GM11168 (cell line): ENCODE results near the gene DPEP1.
"Not testable (repeated sequence)": the region's sequence is repeated elsewhere in the genome, so short reads cannot be mapped to it uniquely, and the experiment has no call there.

ENCODE experiments used
- in situ Hi-C: fragments of 300-500 bp; cut with MboI; formaldehyde crosslinking; loops from one replicate; pipeline ENCODE4 v1.12.0; 2022; ENCODE audit warnings: low sequenced_read_pairs; ENCODE audit not compliant: unreplicated experiment

The DPEP1 gene

GRCh38 chr16:89613231-89613953 lies at the start of gene DPEP1:
Gene DPEP1 (plus strand): TSS chr16:89613642. CDS start chr16:89630411, 16,769 bp downstream.
- in situ Hi-C loops, result no loop called here

- in situ Hi-C loops, result loop anchor here (10.0 kb wide), 1 partner anchor 90 kb away; the partner anchor contains the start of genes CHMP1A and SPATA33
These were observed 48.8 kb upstream of the DPEP1 start for GRCh38 chr16:89564476-89565255.

GRCh38 chr16:89565256-89565505 lies 48.3 kb upstream of the DPEP1 start:
- in situ Hi-C loops, result loop anchor here (10.0 kb wide), 1 partner anchor 90 kb away; the partner anchor contains the start of genes CHMP1A and SPATA33

GRCh38 chr16:89565506-89566372 lies 47.7 kb upstream of the DPEP1 start:
- in situ Hi-C loops, result loop anchor here (10.0 kb wide), 1 partner anchor 89 kb away; the partner anchor contains the start of genes CHMP1A and SPATA33

GRCh38 chr16:89567656-89568594 lies 45.5 kb upstream of the DPEP1 start:
- in situ Hi-C loops, result loop anchor here (10.0 kb wide), 1 partner anchor 87 kb away; the partner anchor contains the start of genes CHMP1A and SPATA33

GRCh38 chr16:89569506-89570341 lies 43.7 kb upstream of the DPEP1 start:
- in situ Hi-C loops, result loop anchor here (10.0 kb wide), 1 partner anchor 85 kb away; the partner anchor contains the start of genes CHMP1A and SPATA33

- in situ Hi-C loops, result no loop called here
These were observed 43.0 kb upstream of the DPEP1 start for GRCh38 chr16:89570342-89570923.

- in situ Hi-C loops, result not testable (repeated sequence)
These were observed 42.4 kb upstream of the DPEP1 start for GRCh38 chr16:89570983-89571598.

GRCh38 chr16:89571636-89572035 lies 41.8 kb upstream of the DPEP1 start:
- in situ Hi-C loops, result no loop called here

- in situ Hi-C loops, result no loop called here
These were observed 41.4 kb upstream of the DPEP1 start for GRCh38 chr16:89572073-89572484.

GRCh38 chr16:89572485-89573205 lies 40.8 kb upstream of the DPEP1 start:
- in situ Hi-C loops, result no loop called here

- in situ Hi-C loops, result no loop called here
These were observed 39.4 kb upstream of the DPEP1 start for GRCh38 chr16:89573826-89574680.

- in situ Hi-C loops, result no loop called here
These were observed 38.7 kb upstream of the DPEP1 start for GRCh38 chr16:89574681-89575246.

- in situ Hi-C loops, result no loop called here
These were observed 37.9 kb upstream of the DPEP1 start, which contains the start of gene CPNE7 for GRCh38 chr16:89575247-89576152. Gene CPNE7 (plus strand): TSS chr16:89575758. CDS start chr16:89575898, 140 bp downstream.
